ENCODE results near the gene ARPC1A. TPM values are rescaled to one million over a fixed set of nuclear protein-coding genes. Genes with fewer than 3 reads are reported as not detected.

Gene ARPC1A
- polyA plus RNA-seq, 1 experiment: 243 TPM

- POLR2A ChIA-PET: no interaction called here
- H3K27me3 ChIP-seq (ENCODE audit: control insufficient read depth, insufficient read depth, low read length): no peaks in the 10 kb centered on the region
- no peak for TF ChIP-seq CTCF (IDR thresholded peaks at IDR 0.05; ENCODE audit: insufficient read depth, low read depth, low read length)
- H3K4me3 ChIP-seq (ENCODE audit: low read depth, low read length): no peak overlapping the region
- CTCF ChIA-PET: interaction anchor here (1.0 kb wide), 1 partner anchor 27 kb away, joined by 4 read pairs; no protein-coding TSS in a partner anchor
- H3K36me3 ChIP-seq (ENCODE audit: control insufficient read depth, insufficient read depth, low read length): peaks cover 26% of the 10 kb centered on the region
- no peak for DNase-seq (ENCODE audit: low read depth)
Observed at GRCh38 chr7:99381664-99382075, 56.0 kb downstream of the ARPC1A start.

GRCh38 chr7:99383203-99383602 lies 57.5 kb downstream of the ARPC1A start:
- DNase-seq (ENCODE audit: low read depth): no peak
- TF ChIP-seq CTCF (IDR thresholded peaks at IDR 0.05; ENCODE audit: insufficient read depth, low read depth, low read length): no peak
- CTCF ChIA-PET: no interaction called here
- H3K4me3 ChIP-seq (ENCODE audit: low read depth, low read length): no peak overlapping the region
- H3K36me3 ChIP-seq (ENCODE audit: control insufficient read depth, insufficient read depth, low read length): peaks cover 28% of the 10 kb centered on the region
- POLR2A ChIA-PET: no interaction called here
- no peaks in the 10 kb centered on the region for H3K27me3 ChIP-seq (ENCODE audit: control insufficient read depth, insufficient read depth, low read length)

- no peaks in the 10 kb centered on the region for H3K27me3 ChIP-seq (ENCODE audit: control insufficient read depth, insufficient read depth, low read length)
- ChIA-PET POLR2A (no interaction called here), CTCF (no interaction called here)
- no peak for DNase-seq (ENCODE audit: low read depth)
- H3K36me3 ChIP-seq (ENCODE audit: control insufficient read depth, insufficient read depth, low read length): peaks cover 30% of the 10 kb centered on the region
- no peak for TF ChIP-seq CTCF (IDR thresholded peaks at IDR 0.05; ENCODE audit: insufficient read depth, low read depth, low read length)
- no peak overlapping the region for H3K4me3 ChIP-seq (ENCODE audit: low read depth, low read length)
Observed at GRCh38 chr7:99383791-99384370, 58.2 kb downstream of the ARPC1A start.

GRCh38 chr7:99384523-99384922 lies 58.8 kb downstream of the ARPC1A start:
- H3K27me3 ChIP-seq (ENCODE audit: control insufficient read depth, insufficient read depth, low read length): no peaks in the 10 kb centered on the region
- H3K36me3 ChIP-seq (ENCODE audit: control insufficient read depth, insufficient read depth, low read length): peaks cover 32% of the 10 kb centered on the region
- no peak for DNase-seq (ENCODE audit: low read depth)
- TF ChIP-seq CTCF (IDR thresholded peaks at IDR 0.05; ENCODE audit: insufficient read depth, low read depth, low read length): no peak
- H3K4me3 ChIP-seq (ENCODE audit: low read depth, low read length): no peak overlapping the region
- ChIA-PET CTCF (no interaction called here), POLR2A (no interaction called here)

GRCh38 chr7:99385564-99385963 lies 59.9 kb downstream of the ARPC1A start:
- TF ChIP-seq CTCF (IDR thresholded peaks at IDR 0.05; ENCODE audit: insufficient read depth, low read depth, low read length): no peak
- Histone ChIP-seq H3K27me3 (ENCODE audit: control insufficient read depth, insufficient read depth, low read length) (no peaks in the 10 kb centered on the region), H3K4me3 (ENCODE audit: low read depth, low read length) (no peak overlapping the region), H3K36me3 (ENCODE audit: control insufficient read depth, insufficient read depth, low read length) (peaks cover 35% of the 10 kb centered on the region)
- ChIA-PET POLR2A (no interaction called here), CTCF (interaction anchor here (0.6 kb wide), 1 partner anchor 22 kb away, joined by 3 read pairs; no protein-coding TSS in a partner anchor)
- DNase-seq (ENCODE audit: low read depth): no peak
